Caco-2 (cell line): ENCODE data around the gene ST6GALNAC3. TPM values are rescaled to one million over a fixed set of nuclear protein-coding genes. Genes with fewer than 3 reads are reported as not detected.

Experiments
- BruUV-seq: library from RNA; stranded (reverse); fragments of 400-500 nt; replicated peaks from 2 replicates; lab custom pipeline; 2021; lab: Mats Ljungman, UMichigan
- CTCF ChIA-PET: fragments of 300-600 bp; sonication (Branson Sonifier 250); formaldehyde crosslinking; loops from one replicate; lab custom pipeline; 2022; ENCODE audit warnings: antibody characterized with exemption; lab: Charles Lee
- POLR2A ChIA-PET: fragments of 300-600 bp; sonication (Branson Sonifier 250); formaldehyde crosslinking; loops from one replicate; lab custom pipeline; 2022; ENCODE audit warnings: antibody characterized with exemption; lab: Charles Lee
- DNase-seq, 2 experiments: peaks; one replicate each; pipeline versions ENCODE4 v3.0.0 to v3.0.0-alpha.2; 2020 to 2022
- H3K27me3 ChIP-seq: replicated peaks from 2 replicates; pipeline ENCODE4 v1.6.0; 2011; ENCODE audit warnings: low read length; ENCODE audit not compliant: control insufficient read depth, insufficient read depth
- H3K36me3 ChIP-seq: 2 replicates; pipeline ENCODE4 v1.5.1; 2011; ENCODE audit warnings: low read length; ENCODE audit not compliant: control insufficient read depth, insufficient read depth
- H3K4me1 ChIP-seq: fragments of 250-450 bp; sonication (Bioruptor Pico); 2 replicates; pipeline ENCODE4 v1.5.1; 2020; ENCODE audit warnings: mild to moderate bottlenecking
- H3K4me3 ChIP-seq: 2 replicates; pipeline ENCODE4 v1.5.1; 2011; ENCODE audit warnings: low read depth, mild to moderate bottlenecking, control low read depth, low read length
- H3K9me3 ChIP-seq: fragments of 250-450 bp; sonication (Bioruptor Pico); 2 replicates; pipeline ENCODE4 v1.5.1; 2020; ENCODE audit warnings: mild to moderate bottlenecking, moderate library complexity
- H3K27ac Mint-ChIP-seq: one replicate; pipeline ENCODE4 v1.8.0; 2022; ENCODE audit warnings: mixed read lengths; ENCODE audit not compliant: unreplicated experiment
- H3K27me3 Mint-ChIP-seq: one replicate; pipeline ENCODE4 v1.8.0; 2022; ENCODE audit warnings: mixed read lengths; ENCODE audit not compliant: insufficient read depth, unreplicated experiment
- H3K36me3 Mint-ChIP-seq: one replicate; pipeline ENCODE4 v1.8.0; 2022; ENCODE audit warnings: mild to moderate bottlenecking, mixed read lengths; ENCODE audit not compliant: insufficient read depth, unreplicated experiment
- H3K4me1 Mint-ChIP-seq: one replicate; pipeline ENCODE4 v1.8.0; 2022; ENCODE audit warnings: low read depth, mixed read lengths; ENCODE audit not compliant: unreplicated experiment
- H3K4me3 Mint-ChIP-seq: one replicate; pipeline ENCODE4 v1.8.0; 2022; ENCODE audit warnings: mild to moderate bottlenecking, moderate library complexity, mixed read lengths; ENCODE audit not compliant: unreplicated experiment
- H3K9me3 Mint-ChIP-seq: one replicate; pipeline ENCODE4 v1.8.0; 2022; ENCODE audit warnings: mixed read lengths; ENCODE audit not compliant: unreplicated experiment
- CTCF ChIP-seq, 2 experiments: fragments of 200-600 bp in 1 of 2; IDR thresholded peaks; 1 replicate in 1 of 2; 2 replicates in 1 of 2; pipeline versions ENCODE4 v1.5.1 to v1.8.0; 2011 to 2022; ENCODE audit warnings: antibody characterized with exemption in 1 of 2, control low read depth in 1 of 2, inconsistent platforms in 1 of 2, low read depth in 1 of 2, low read length in 1 of 2, mild to moderate bottlenecking in 1 of 2, moderate library complexity in 1 of 2; ENCODE audit not compliant: insufficient read depth in 1 of 2, severe bottlenecking in 1 of 2, unreplicated experiment in 1 of 2
- intact Hi-C: fragments of 100-400 bp; cut with micrococcal nuclease; formaldehyde crosslinking; loops from one replicate; pipeline ENCODE4 v1.10.0; 2022; ENCODE audit not compliant: unreplicated experiment
- total RNA-seq: library from RNA; stranded (reverse); gene quantifications from 2 replicates; pipeline ENCODE4 v1.2.3, GENCODE V29; 2022

Gene ST6GALNAC3
- total RNA-seq, 1 experiment from 2014 or later = 16.0 TPM

GRCh38 chr1:76287917-76288316, 213.4 kb downstream of the ST6GALNAC3 start:
- Mint-ChIP-seq H3K4me3 (no peak overlapping the region), H3K27ac (no peak overlapping the region), H3K36me3 (no peaks in the 10 kb centered on the region), H3K9me3 (no peaks in the 10 kb centered on the region), H3K27me3 (no peaks in the 10 kb centered on the region), H3K4me1 (no peaks in the 10 kb centered on the region)
- BruUV-seq = no TSS peak
- Histone ChIP-seq H3K36me3 (no peaks in the 10 kb centered on the region), H3K4me1 (no peaks in the 10 kb centered on the region), H3K4me3 (no peak overlapping the region), H3K27me3 (no peaks in the 10 kb centered on the region), H3K9me3 (no peaks in the 10 kb centered on the region)
- CTCF ChIA-PET = no interaction called here
- POLR2A ChIA-PET = no interaction called here
- intact Hi-C loops = no loop called here
- no peak for DNase-seq
- TF ChIP-seq CTCF (IDR thresholded peaks at IDR 0.05; ENCODE audit: insufficient read depth in 1 of 2, low read depth in 1 of 2, low read length in 1 of 2, severe bottlenecking in 1 of 2, unreplicated experiment in 1 of 2) = no peak

- ChIA-PET CTCF (no interaction called here), POLR2A (no interaction called here)
- Histone ChIP-seq H3K36me3 (no peaks in the 10 kb centered on the region), H3K27me3 (no peaks in the 10 kb centered on the region), H3K9me3 (no peaks in the 10 kb centered on the region), H3K4me1 (no peaks in the 10 kb centered on the region), H3K4me3 (no peak overlapping the region)
- no TSS peak for BruUV-seq
- H3K27me3 Mint-ChIP-seq = no peaks in the 10 kb centered on the region
- H3K9me3 Mint-ChIP-seq = no peaks in the 10 kb centered on the region
- H3K4me3 Mint-ChIP-seq = no peak overlapping the region
- intact Hi-C loops = no loop called here
- no peaks in the 10 kb centered on the region for H3K36me3 Mint-ChIP-seq
- no peaks in the 10 kb centered on the region for H3K4me1 Mint-ChIP-seq
- no peak for TF ChIP-seq CTCF (IDR thresholded peaks at IDR 0.05; ENCODE audit: insufficient read depth in 1 of 2, low read depth in 1 of 2, low read length in 1 of 2, severe bottlenecking in 1 of 2, unreplicated experiment in 1 of 2)
- no peak overlapping the region for H3K27ac Mint-ChIP-seq
- no peak for DNase-seq
Measured at GRCh38 chr1:76288758-76289483, 214.4 kb downstream of the ST6GALNAC3 start.

GRCh38 chr1:76289692-76290091, 215.1 kb downstream of the ST6GALNAC3 start:
- intact Hi-C loops = no loop called here
- no peaks in the 10 kb centered on the region for H3K36me3 Mint-ChIP-seq
- H3K4me3 Mint-ChIP-seq = no peak overlapping the region
- H3K27ac Mint-ChIP-seq = no peak overlapping the region
- no peaks in the 10 kb centered on the region for H3K36me3 ChIP-seq
- H3K4me3 ChIP-seq = no peak overlapping the region
- no peaks in the 10 kb centered on the region for H3K27me3 Mint-ChIP-seq
- TF ChIP-seq CTCF (IDR thresholded peaks at IDR 0.05; ENCODE audit: insufficient read depth in 1 of 2, low read depth in 1 of 2, low read length in 1 of 2, severe bottlenecking in 1 of 2, unreplicated experiment in 1 of 2) = no peak
- H3K27me3 ChIP-seq = no peaks in the 10 kb centered on the region
- ChIA-PET CTCF (no interaction called here), POLR2A (no interaction called here)
- H3K4me1 Mint-ChIP-seq = no peaks in the 10 kb centered on the region
- H3K9me3 Mint-ChIP-seq = no peaks in the 10 kb centered on the region
- H3K9me3 ChIP-seq = no peaks in the 10 kb centered on the region
- DNase-seq = no peak
- H3K4me1 ChIP-seq = no peaks in the 10 kb centered on the region
- no TSS peak for BruUV-seq
